HG02588 (cell line): ENCODE results near the gene ZNF853.
"Not testable (repeated sequence)": the region's sequence is repeated elsewhere in the genome, so short reads cannot be mapped to it uniquely, and the experiment has no call there.

Source experiments
- ATAC-seq: cut with Tn5 transposase; IDR thresholded peaks from one replicate; pipeline ENCODE4 v1.9.1; 2021; ENCODE audit warnings: mild to moderate bottlenecking, moderate library complexity; ENCODE audit not compliant: unreplicated experiment

ZNF853 gene

GRCh38 chr7:6634971-6635370, 19.6 kb downstream of the ZNF853 start:
- ATAC-seq = not testable (repeated sequence)

GRCh38 chr7:6636741-6637543, 21.5 kb downstream of the ZNF853 start, which contains the start of gene ZNF316:
Gene ZNF316 (plus strand): TSS chr7:6637318. CDS start chr7:6642410, 5,092 bp downstream.
- peak; percentile 66 for ATAC-seq

GRCh38 chr7:6637544-6638229, 22.3 kb downstream of the ZNF853 start:
- ATAC-seq = peak; percentile 70

- no peak for ATAC-seq
These were observed 23.6 kb downstream of the ZNF853 start for GRCh38 chr7:6639032-6639431.

GRCh38 chr7:6639627-6640026, 24.2 kb downstream of the ZNF853 start:
- no peak for ATAC-seq

- ATAC-seq = no peak
These were observed 24.9 kb downstream of the ZNF853 start for GRCh38 chr7:6640246-6640721.

- no peak for ATAC-seq
These were observed 26.1 kb downstream of the ZNF853 start for GRCh38 chr7:6641305-6642035.

GRCh38 chr7:6642239-6642839, 26.9 kb downstream of the ZNF853 start:
- no peak for ATAC-seq

GRCh38 chr7:6642861-6643640, 27.6 kb downstream of the ZNF853 start:
- no peak for ATAC-seq

GRCh38 chr7:6643915-6644625, 28.7 kb downstream of the ZNF853 start:
- no peak for ATAC-seq

GRCh38 chr7:6644728-6645127, 29.3 kb downstream of the ZNF853 start:
- ATAC-seq = no peak

- no peak for ATAC-seq
These were observed 31.1 kb downstream of the ZNF853 start for GRCh38 chr7:6646465-6646864.

GRCh38 chr7:6647080-6647479, 31.7 kb downstream of the ZNF853 start:
- ATAC-seq = no peak

GRCh38 chr7:6647541-6647940, 32.1 kb downstream of the ZNF853 start:
- no peak for ATAC-seq

- ATAC-seq = no peak
These were observed 32.8 kb downstream of the ZNF853 start for GRCh38 chr7:6648066-6648814.

- no peak for ATAC-seq
These were observed 33.4 kb downstream of the ZNF853 start for GRCh38 chr7:6648815-6649104.

GRCh38 chr7:6649241-6649961, 34.0 kb downstream of the ZNF853 start:
- no peak for ATAC-seq

- no peak for ATAC-seq
These were observed 34.7 kb downstream of the ZNF853 start for GRCh38 chr7:6650086-6650485.
